AG04449 (cell line): Measurements from ENCODE around the gene GYPA.

ENCODE experiments used
- CTCF ChIA-PET: fragments of 350-600 bp; formaldehyde crosslinking; extraction: SDS; loops from one replicate; lab custom pipeline; 2021; ENCODE audit warnings: antibody characterized with exemption; lab: Yijun Ruan, JAX
- POLR2A ChIA-PET: fragments of 400-600, 350-600 bp; formaldehyde crosslinking; extraction: SDS; loops from one replicate; lab custom pipeline; 2020; ENCODE audit warnings: antibody characterized with exemption, inconsistent platforms; lab: Yijun Ruan, JAX
- DNase-seq: peaks from one replicate; pipeline ENCODE4 v3.0.0-alpha.2; 2010; ENCODE audit warnings: low read depth, low spot score
- H3K4me3 ChIP-seq: 2 replicates; pipeline ENCODE4 v1.5.1; 2011; ENCODE audit warnings: low read depth, mild to moderate bottlenecking, control low read depth, low read length
- TF ChIP-seq, protein P1 (sequence below): IDR thresholded peaks from one replicate; pipeline ENCODE4 v1.5.1; 2011; ENCODE audit warnings: mild to moderate bottlenecking, moderate library complexity, low read length, control low read depth, inconsistent platforms; ENCODE audit not compliant: insufficient read depth; ENCODE audit errors: missing control alignments

The GYPA gene

DNA sequence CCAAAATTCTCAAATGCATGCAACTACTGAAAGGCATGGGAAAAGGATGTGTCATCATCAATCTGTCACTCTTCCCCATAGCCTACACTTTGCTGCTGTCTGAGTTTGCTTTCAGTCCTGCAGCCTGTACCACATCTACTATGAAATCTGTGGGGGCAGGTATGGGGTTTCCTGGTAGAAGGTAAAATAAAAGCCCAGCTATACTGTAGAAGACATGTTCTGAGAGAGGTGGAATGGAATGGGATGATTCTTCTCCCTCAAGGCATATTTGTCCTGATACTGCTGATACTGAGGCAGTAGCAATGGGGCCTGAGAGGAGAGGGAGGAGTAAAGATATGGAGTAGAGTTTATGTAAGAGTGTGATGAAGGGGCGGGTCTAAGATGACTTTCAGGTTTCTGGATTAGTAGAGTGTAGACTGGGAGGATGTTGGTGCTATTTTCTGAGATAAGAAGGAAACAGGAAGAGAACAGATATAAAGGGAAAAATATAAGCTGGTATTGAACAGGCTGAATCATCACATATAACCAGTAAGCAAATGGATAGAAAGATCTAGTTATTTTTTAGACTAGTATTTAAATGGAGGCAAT is 38.7 kb upstream of the GYPA start:
- POLR2A ChIA-PET, result no interaction called here
- TF ChIP-seq, protein P1, sequence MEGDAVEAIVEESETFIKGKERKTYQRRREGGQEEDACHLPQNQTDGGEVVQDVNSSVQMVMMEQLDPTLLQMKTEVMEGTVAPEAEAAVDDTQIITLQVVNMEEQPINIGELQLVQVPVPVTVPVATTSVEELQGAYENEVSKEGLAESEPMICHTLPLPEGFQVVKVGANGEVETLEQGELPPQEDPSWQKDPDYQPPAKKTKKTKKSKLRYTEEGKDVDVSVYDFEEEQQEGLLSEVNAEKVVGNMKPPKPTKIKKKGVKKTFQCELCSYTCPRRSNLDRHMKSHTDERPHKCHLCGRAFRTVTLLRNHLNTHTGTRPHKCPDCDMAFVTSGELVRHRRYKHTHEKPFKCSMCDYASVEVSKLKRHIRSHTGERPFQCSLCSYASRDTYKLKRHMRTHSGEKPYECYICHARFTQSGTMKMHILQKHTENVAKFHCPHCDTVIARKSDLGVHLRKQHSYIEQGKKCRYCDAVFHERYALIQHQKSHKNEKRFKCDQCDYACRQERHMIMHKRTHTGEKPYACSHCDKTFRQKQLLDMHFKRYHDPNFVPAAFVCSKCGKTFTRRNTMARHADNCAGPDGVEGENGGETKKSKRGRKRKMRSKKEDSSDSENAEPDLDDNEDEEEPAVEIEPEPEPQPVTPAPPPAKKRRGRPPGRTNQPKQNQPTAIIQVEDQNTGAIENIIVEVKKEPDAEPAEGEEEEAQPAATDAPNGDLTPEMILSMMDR, result no peak
- no peak for DNase-seq
- CTCF ChIA-PET, result interaction anchor here (2.2 kb wide), 1 partner anchor 882 kb away, joined by 19 read pairs; no protein-coding TSS in a partner anchor
- H3K4me3 ChIP-seq, result no peak overlapping the region

DNA sequence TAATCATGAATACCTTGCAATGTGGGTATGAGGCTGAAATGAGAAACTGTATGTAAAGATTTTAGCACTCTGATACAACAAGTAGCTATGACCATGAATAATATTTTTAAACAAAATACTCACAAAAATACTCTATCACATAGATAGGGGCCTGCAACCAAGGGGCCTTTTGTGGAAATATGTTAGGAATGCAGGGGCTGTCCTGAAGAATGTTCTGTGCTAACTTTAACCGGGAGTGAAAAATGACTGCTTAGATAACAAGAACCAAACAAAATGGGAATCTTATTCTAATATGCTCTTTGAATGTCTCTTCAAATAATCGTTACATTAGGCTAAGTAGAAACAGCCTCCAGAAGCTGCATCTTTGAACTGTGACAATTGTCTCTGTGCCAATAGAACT is 37.9 kb upstream of the GYPA start:
- ChIA-PET POLR2A (no interaction called here), CTCF (interaction anchor here (1.3 to 2.2 kb wide), 3 partner anchors 883 to 920 kb away, joined by 3 to 19 read pairs (median 5); partner anchors contain the start of genes ABCE1 and ANAPC10)
- no peak overlapping the region for H3K4me3 ChIP-seq
- DNase-seq, result no peak
- TF ChIP-seq, protein P1, result no peak

DNA sequence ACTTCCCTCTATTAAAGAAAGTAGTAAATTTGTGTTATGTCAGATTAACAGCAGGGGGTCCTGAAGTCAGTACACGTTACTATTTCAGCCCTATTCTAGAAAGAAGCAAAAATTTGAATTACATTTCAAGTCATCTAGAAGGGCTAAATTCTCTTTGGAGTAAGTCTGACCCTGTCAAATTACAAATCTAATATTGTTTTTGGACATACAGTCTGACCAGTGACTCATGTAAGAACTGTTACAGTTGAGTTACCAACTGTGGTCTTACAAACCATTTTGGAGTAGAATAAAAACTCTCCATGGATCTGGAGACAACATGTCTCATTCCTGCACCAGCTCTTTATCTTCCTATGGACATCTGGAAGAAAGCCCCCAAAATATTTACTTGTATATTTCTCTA is 36.0 kb upstream of the GYPA start:
- no peak overlapping the region for H3K4me3 ChIP-seq
- POLR2A ChIA-PET, result no interaction called here
- no peak for DNase-seq
- CTCF ChIA-PET, result interaction anchor here (0.8 to 1.9 kb wide), 2 partner anchors 885 to 920 kb away, joined by 3 to 7 read pairs; no protein-coding TSS in a partner anchor
- TF ChIP-seq, protein P1, result no peak

DNA sequence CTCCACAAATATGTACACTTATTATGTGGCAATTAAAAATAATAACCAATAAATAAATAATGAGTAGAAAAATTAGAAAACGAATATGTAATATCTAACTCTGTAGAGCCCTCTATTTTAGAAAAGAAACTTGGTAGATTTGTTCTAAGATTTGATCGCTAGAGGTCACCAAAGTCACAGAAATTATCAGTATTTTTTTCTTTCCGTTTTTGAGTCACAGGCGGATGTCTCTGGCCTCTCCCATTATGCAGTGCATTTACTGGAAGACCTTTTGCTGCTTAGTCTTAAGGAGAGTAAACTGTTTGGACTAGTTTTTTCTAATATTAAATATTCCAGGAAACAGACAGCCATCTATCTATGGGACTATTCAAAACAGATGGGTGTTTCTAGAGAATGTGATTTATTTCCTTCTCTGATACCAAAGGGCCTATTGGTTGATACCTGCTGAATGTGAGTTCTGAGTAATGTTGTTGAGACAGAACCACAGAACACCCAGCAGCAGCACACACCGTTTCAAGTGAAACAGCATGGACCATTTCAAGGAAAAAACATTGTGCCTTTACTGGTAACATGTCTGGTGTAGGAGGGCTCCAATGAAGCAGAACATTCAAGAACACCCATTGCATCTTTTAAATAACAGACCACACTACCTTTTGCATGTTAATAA is 34.0 kb upstream of the GYPA start:
- no peak overlapping the region for H3K4me3 ChIP-seq
- peak; percentile 2 for DNase-seq
- TF ChIP-seq, protein P1, result no peak
- ChIA-PET POLR2A (no interaction called here), CTCF (interaction anchor here (0.9 to 1.9 kb wide), 6 partner anchors 10 to 923 kb away, joined by 3 to 8 read pairs (median 7); partner anchors contain the start of genes ABCE1 and ANAPC10)

DNA sequence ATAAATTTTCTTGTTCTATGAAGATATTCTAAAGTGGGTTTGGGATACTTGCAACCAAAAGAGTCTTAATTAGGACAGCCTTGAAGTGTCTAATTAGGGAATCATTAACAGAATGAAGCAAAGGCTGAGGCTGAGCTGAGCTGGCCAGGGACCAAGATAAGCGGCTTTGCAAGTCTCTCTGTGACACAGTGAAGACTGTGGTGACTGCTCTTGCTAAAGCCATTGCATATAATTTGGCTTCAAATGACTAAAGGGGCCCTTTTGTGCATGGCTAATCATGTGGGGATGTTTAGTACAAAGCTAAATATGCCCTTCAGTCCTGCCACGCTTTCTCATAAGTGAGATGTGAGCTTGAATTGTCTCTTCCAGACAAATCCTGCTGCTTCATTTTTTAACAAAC is 31.2 kb upstream of the GYPA start:
- no peak overlapping the region for H3K4me3 ChIP-seq
- ChIA-PET POLR2A (no interaction called here), CTCF (interaction anchor here (2.1 kb wide), 1 partner anchor 889 kb away, joined by 11 read pairs; no protein-coding TSS in a partner anchor)
- TF ChIP-seq, protein P1, result no peak
- DNase-seq, result no peak

DNA sequence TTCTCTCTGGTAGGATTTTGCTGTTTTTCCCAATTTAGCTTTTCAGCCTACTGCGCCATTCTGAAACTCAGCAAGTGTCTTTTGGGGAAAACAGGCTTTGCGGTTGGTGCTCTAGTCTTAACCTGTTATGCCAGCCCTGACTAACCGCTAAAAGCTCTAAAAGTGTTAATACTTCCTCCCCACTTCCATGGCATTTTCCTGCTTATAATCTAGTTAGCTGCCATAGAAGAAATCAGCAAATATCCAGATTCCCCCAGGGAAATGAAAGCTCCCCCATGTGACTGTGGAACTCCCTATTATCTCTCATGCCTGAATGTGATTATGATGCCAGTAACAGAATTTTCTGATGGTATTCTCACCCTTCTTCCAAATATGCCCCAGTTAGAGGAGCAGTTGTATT is 28.7 kb upstream of the GYPA start:
- no peak for DNase-seq
- ChIA-PET POLR2A (no interaction called here), CTCF (no interaction called here)
- TF ChIP-seq, protein P1, result no peak
- H3K4me3 ChIP-seq, result no peak overlapping the region
